ENCODE measurements around the gene AGBL4.
"Not testable (repeated sequence)": the region's sequence is repeated elsewhere in the genome, so short reads cannot be mapped to it uniquely, and the experiment has no call there.

The AGBL4 gene

GRCh38 chr1:50027794-50028193 lies 4.0 kb upstream of the AGBL4 start:
- TF ChIP-seq CTCF (IDR thresholded peaks at IDR 0.05; ENCODE audit: insufficient read depth, missing control alignments): no peak
- FAIRE-seq: no peak
- DNase-seq (ENCODE audit: insufficient read length, low spot score): no peak

GRCh38 chr1:49995734-49996133 lies 28.0 kb downstream of the AGBL4 start:
- no peak for TF ChIP-seq CTCF (IDR thresholded peaks at IDR 0.05; ENCODE audit: insufficient read depth, missing control alignments)
- no peak for FAIRE-seq

GRCh38 chr1:49971088-49971487 lies 52.7 kb downstream of the AGBL4 start:
- FAIRE-seq (no peak), DNase-seq (ENCODE audit: insufficient read length, low spot score) (no peak)
- no peak for TF ChIP-seq CTCF (IDR thresholded peaks at IDR 0.05; ENCODE audit: insufficient read depth, missing control alignments)

More at GRCh38 chr1:49995734-49996133, 28.0 kb downstream of the AGBL4 start:
- no peak for DNase-seq (ENCODE audit: insufficient read length, low spot score)

- FAIRE-seq (no peak), DNase-seq (ENCODE audit: insufficient read length, low spot score) (no peak)
- no peak for TF ChIP-seq CTCF (IDR thresholded peaks at IDR 0.05; ENCODE audit: insufficient read depth, missing control alignments)
Measured at GRCh38 chr1:49951385-49951784, 72.4 kb downstream of the AGBL4 start.

GRCh38 chr1:49915301-49915700 lies 108.5 kb downstream of the AGBL4 start:
- not testable (repeated sequence) for DNase-seq (ENCODE audit: insufficient read length, low spot score); FAIRE-seq

GRCh38 chr1:49906365-49906764 lies 117.4 kb downstream of the AGBL4 start:
- TF ChIP-seq CTCF (IDR thresholded peaks at IDR 0.05; ENCODE audit: insufficient read depth, missing control alignments): no peak
- no peak for FAIRE-seq
- DNase-seq (ENCODE audit: insufficient read length, low spot score): no peak

- TF ChIP-seq CTCF (IDR thresholded peaks at IDR 0.05; ENCODE audit: insufficient read depth, missing control alignments): no peak
- FAIRE-seq (no peak), DNase-seq (ENCODE audit: insufficient read length, low spot score) (no peak)
Measured at GRCh38 chr1:49864581-49864980, 159.2 kb downstream of the AGBL4 start.

- no peak for DNase-seq (ENCODE audit: insufficient read length, low spot score)
- FAIRE-seq: no peak
- no peak for TF ChIP-seq CTCF (IDR thresholded peaks at IDR 0.05; ENCODE audit: insufficient read depth, missing control alignments)
Measured at GRCh38 chr1:49854741-49855140, 169.0 kb downstream of the AGBL4 start.

Data from D721Med (cell line).